Panc1 (cell line): ENCODE data around the gene ZCCHC7.

Source experiments
- SIN3A ChIP-seq: IDR thresholded peaks from 2 replicates; pipeline ENCODE4 v1.6.1; 2012; ENCODE audit warnings: low read depth, mild to moderate bottlenecking, low read length, moderate library complexity, borderline replicate concordance; ENCODE audit not compliant: insufficient read depth
- TCF7L2 ChIP-seq: IDR thresholded peaks from 2 replicates; pipeline ENCODE4 v1.6.1; 2011; ENCODE audit warnings: mild to moderate bottlenecking, low read depth, low read length, inconsistent platforms
- TF ChIP-seq, protein P1 (sequence below): fragments of 450-650 bp; IDR thresholded peaks from 2 replicates; pipeline ENCODE4 v1.5.1; 2017; ENCODE audit warnings: mild to moderate bottlenecking
- TF ChIP-seq, protein P2 (sequence below), 2 experiments: IDR thresholded peaks; 2 replicates each; pipeline ENCODE4 v1.6.1; 2011 to 2012; ENCODE audit warnings: low read depth in 2 of 2, control low read depth in 1 of 2, low read length in 1 of 2, mild to moderate bottlenecking in 1 of 2, moderate library complexity in 1 of 2; ENCODE audit not compliant: insufficient read depth in 1 of 2

DNA sequence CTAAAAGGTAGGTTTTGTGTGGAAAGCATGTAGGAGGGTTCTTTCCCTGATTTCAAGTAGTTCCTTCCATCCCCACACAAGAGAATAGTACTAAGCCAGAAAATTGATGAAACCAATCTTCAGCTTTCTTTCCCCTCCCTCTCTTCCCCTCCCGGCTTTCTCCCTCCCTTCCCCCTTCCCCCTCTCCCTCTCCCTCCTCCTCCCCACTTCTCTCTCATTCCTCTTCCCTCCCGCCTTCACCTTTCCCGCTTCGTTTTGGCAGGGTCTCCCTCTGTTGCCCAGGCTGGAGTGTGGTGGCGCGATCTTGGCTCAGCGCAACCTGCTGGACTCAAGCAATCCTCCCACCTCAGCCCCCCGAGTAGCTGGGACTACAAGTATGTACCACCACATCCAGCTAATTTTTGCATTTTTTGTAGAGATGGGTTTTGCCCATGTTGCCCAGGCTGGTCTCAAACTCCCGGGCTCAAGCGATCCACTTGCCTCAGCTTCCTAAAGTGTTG is 85.8 kb downstream of the ZCCHC7 start:
- TF ChIP-seq, protein P1, sequence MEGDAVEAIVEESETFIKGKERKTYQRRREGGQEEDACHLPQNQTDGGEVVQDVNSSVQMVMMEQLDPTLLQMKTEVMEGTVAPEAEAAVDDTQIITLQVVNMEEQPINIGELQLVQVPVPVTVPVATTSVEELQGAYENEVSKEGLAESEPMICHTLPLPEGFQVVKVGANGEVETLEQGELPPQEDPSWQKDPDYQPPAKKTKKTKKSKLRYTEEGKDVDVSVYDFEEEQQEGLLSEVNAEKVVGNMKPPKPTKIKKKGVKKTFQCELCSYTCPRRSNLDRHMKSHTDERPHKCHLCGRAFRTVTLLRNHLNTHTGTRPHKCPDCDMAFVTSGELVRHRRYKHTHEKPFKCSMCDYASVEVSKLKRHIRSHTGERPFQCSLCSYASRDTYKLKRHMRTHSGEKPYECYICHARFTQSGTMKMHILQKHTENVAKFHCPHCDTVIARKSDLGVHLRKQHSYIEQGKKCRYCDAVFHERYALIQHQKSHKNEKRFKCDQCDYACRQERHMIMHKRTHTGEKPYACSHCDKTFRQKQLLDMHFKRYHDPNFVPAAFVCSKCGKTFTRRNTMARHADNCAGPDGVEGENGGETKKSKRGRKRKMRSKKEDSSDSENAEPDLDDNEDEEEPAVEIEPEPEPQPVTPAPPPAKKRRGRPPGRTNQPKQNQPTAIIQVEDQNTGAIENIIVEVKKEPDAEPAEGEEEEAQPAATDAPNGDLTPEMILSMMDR, result no peak
- TF ChIP-seq, protein P2, sequence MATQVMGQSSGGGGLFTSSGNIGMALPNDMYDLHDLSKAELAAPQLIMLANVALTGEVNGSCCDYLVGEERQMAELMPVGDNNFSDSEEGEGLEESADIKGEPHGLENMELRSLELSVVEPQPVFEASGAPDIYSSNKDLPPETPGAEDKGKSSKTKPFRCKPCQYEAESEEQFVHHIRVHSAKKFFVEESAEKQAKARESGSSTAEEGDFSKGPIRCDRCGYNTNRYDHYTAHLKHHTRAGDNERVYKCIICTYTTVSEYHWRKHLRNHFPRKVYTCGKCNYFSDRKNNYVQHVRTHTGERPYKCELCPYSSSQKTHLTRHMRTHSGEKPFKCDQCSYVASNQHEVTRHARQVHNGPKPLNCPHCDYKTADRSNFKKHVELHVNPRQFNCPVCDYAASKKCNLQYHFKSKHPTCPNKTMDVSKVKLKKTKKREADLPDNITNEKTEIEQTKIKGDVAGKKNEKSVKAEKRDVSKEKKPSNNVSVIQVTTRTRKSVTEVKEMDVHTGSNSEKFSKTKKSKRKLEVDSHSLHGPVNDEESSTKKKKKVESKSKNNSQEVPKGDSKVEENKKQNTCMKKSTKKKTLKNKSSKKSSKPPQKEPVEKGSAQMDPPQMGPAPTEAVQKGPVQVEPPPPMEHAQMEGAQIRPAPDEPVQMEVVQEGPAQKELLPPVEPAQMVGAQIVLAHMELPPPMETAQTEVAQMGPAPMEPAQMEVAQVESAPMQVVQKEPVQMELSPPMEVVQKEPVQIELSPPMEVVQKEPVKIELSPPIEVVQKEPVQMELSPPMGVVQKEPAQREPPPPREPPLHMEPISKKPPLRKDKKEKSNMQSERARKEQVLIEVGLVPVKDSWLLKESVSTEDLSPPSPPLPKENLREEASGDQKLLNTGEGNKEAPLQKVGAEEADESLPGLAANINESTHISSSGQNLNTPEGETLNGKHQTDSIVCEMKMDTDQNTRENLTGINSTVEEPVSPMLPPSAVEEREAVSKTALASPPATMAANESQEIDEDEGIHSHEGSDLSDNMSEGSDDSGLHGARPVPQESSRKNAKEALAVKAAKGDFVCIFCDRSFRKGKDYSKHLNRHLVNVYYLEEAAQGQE (IDR thresholded peaks at IDR 0.05; ENCODE audit: insufficient read depth in 1 of 2, low read depth in 2 of 2, low read length in 1 of 2), result no peak
- TF ChIP-seq TCF7L2, result no peak
- TF ChIP-seq SIN3A, result no peak
